Measurements from ENCODE around the gene SYNE1.

SYNE1 gene

GRCh38 chr6:152119831-152120230 is 517.3 kb downstream of the SYNE1 start:
- no peak for DNase-seq (ENCODE audit: low read depth)

GRCh38 chr6:152118678-152119077 is 518.5 kb downstream of the SYNE1 start:
- TF ChIP-seq CTCF (IDR thresholded peaks at IDR 0.05; ENCODE audit: low read depth, low read length, missing control alignments): no peak
- in situ Hi-C loops (cut with HindIII; ENCODE audit: low sequenced_read_pairs): no loop called here
- no peak for DNase-seq (ENCODE audit: low read depth)
- no peak overlapping the region for H3K4me3 ChIP-seq (ENCODE audit: low read depth, low read length)

More at GRCh38 chr6:152119831-152120230, 517.3 kb downstream of the SYNE1 start:
- in situ Hi-C loops (cut with HindIII; ENCODE audit: low sequenced_read_pairs): no loop called here
- H3K4me3 ChIP-seq (ENCODE audit: low read depth, low read length): no peak overlapping the region
- no peak for TF ChIP-seq CTCF (IDR thresholded peaks at IDR 0.05; ENCODE audit: low read depth, low read length, missing control alignments)

GRCh38 chr6:152118224-152118623 is 518.9 kb downstream of the SYNE1 start:
- no peak overlapping the region for H3K4me3 ChIP-seq (ENCODE audit: low read depth, low read length)
- in situ Hi-C loops (cut with HindIII; ENCODE audit: low sequenced_read_pairs): no loop called here
- no peak for TF ChIP-seq CTCF (IDR thresholded peaks at IDR 0.05; ENCODE audit: low read depth, low read length, missing control alignments)
- DNase-seq (ENCODE audit: low read depth): no peak

GRCh38 chr6:152117156-152118133 is 519.7 kb downstream of the SYNE1 start:
- DNase-seq (ENCODE audit: low read depth): no peak
- H3K4me3 ChIP-seq (ENCODE audit: low read depth, low read length): no peak overlapping the region
- in situ Hi-C loops (cut with HindIII; ENCODE audit: low sequenced_read_pairs): no loop called here
- no peak for TF ChIP-seq CTCF (IDR thresholded peaks at IDR 0.05; ENCODE audit: low read depth, low read length, missing control alignments)

- no peak for TF ChIP-seq CTCF (IDR thresholded peaks at IDR 0.05; ENCODE audit: low read depth, low read length, missing control alignments)
- H3K4me3 ChIP-seq (ENCODE audit: low read depth, low read length): no peak overlapping the region
- no peak for DNase-seq (ENCODE audit: low read depth)
- in situ Hi-C loops (cut with HindIII; ENCODE audit: low sequenced_read_pairs): no loop called here
Measured at GRCh38 chr6:152112491-152113261, 524.5 kb downstream of the SYNE1 start.
